NCI-H2029 (cell line): ENCODE results near the gene PEX14.

Source experiments
- DNase-seq: peaks from one replicate; lab custom pipeline; 2025; lab: John Stamatoyannopoulos, UW

PEX14 gene

DNA sequence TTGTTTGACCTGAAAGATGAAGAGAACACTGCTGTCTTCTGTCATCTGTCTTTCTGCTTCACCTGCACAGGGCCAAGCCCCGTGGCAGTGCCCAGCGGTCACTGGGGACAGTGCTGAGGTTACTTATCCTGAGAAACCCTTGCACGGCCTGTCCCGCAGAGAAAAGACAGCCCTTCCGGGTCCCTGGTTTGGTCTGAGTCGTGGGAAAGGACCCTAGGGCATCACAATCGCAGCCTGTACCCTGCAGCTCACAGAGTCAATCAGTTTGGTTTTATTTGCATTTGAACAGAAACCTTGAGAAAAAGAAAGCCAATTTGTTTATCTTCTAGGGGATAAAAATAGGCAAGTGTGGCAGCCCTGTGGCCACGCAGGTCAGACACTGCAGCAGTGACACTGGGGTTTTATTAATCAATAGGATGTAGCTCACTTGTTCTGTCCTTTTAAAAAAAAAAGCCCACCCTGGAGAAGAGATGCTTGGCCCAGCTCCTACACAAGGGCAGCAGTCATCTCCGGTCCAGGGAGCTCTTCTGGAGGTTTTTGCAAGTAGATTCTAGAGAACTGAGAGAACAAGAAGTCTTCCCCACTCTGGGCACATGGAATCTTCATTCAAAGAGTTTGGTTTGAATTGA, 120.0 kb downstream of the PEX14 start:
- DNase-seq = no peak

DNA sequence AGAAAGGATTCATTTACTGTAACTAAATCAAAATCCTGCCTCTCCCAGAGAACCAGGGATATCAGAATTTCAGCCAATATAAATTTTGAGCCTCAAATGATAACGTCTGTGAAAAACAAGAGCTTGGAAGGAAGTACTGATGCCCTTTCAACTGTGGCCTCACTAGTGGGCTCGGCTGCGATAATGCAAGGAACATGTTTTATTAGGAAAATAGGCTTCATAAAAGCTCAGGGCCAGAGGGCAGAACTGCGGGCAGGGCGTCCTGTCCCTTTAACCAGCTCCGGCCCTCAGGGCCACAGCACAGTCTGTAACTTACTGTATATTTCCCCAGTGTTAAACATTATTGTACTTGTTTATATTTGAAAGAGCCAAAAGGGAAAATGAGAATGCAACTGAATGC, 122.0 kb downstream of the PEX14 start:
- no peak for DNase-seq

DNA sequence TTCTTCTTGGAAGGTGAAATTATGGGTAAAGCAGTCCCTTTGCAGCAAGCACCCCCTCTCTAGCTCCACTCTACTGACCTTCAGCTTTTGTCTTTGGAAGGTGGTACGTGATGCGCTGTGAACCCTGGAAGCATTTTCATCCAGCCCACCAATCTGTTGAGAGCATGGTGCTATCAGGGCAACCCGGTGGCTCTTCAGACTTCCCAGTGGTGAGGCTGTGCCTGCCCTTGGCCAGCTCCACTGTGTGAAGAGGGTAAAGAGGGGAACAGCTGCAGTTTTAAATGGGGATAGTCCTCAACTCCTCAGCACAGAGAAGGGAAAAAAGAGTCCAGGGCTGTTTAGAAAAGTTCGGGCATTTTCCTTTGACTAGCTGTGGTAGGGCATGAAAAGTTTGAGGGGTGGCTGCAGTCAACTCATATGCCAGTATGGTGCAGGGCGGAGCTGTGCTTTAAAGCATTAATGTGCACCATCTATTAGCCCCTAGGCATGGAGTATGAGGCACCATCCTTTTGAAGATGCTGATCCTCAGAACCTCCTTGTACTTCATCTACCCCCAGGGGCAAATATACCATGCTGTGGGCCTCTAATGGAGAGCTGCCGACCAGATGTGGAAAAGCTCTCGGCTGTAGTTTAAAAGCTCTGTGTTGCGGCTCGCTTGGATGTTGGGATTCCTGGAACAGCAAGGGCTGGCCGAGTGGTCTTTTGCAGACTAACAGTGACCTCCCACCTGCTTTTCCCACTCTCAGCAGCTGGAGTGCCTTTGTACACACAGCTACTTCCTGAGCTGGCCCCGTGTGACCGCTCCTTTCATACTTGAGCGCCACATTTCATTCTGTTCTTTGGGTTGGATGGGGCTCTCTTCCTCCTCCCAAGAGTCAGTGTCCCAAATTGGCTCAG, 123.0 kb downstream of the PEX14 start:
- DNase-seq = peak; percentile 65

DNA sequence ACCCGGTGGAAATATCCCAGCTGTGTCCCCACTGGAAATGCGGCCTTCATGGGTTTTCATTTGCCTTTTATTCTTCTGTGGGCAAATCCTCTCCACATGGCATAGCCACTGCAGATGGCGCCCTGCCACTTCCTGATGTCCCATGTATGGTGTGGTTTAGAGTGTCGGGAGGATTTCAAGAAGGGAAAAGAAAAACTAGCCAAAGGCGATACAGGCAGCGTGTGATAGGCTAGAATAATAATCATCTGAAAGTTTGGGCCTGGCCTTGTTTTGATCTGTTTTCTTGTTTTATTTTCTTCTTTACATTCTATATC, 123.6 kb downstream of the PEX14 start:
- peak; percentile 65 for DNase-seq

DNA sequence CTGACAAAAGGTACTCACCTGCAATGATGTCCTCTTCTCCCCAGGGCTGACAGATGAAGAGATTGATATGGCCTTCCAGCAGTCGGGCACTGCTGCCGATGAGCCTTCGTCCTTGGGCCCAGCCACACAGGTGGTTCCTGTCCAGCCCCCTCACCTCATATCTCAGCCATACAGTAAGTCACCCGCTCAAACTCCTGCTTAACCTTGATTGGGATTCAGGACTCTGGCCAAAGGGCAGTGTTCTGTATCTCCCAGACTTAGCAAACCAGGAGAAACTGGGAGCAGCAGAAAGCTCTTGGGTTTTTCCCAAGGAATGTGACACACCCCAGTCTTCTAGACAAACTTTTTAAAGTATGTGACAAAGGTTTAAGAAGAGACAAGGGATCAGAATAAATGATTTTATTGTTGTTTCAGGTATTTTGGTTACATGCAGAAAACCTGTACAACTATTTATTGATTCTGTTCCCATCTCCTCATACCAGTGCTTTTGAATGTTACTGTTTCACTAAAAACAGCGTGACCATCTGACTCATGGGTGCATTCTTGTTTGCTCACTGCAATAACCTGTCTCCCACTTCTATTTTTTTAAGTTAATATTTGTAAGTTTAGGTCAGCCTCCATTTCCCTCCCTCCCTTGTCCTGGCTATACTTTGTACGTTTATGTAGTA, 124.6 kb downstream of the PEX14 start:
- DNase-seq = no peak

DNA sequence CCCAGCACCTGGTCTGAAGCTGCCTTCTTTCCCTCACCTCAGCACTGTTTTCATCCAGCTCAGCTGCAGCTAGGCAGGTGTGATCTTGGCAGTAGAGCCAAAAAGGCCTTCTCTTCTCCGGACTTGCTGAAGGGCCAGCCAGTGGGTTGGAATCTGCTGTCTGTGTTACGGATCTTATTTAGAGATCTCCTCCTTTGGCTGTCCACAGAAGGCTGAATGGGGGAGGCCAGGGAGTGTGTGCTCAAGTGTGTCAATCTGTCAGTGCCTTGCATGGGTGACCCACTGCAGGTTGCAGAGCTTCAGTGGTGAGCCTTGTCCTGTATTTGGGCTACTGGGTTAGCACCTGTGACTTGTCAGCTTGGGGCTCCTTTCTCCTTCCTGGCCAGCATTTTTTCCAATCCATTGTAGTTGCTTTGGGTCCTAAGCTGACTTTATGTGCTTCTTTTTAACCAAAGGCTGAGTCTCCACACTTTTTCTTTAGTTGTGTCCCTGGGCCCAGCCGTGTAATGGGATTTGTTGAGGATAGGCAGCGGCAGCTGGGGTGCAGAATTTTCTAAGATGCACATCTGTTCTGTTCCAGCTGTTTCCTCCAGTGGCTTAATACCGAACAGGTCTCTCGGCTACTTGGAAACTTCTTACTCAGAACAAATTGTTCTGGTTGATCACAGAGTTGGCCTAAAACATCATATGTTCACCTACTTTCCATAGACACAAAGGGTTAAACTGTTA, 126.8 kb downstream of the PEX14 start:
- no peak for DNase-seq

DNA sequence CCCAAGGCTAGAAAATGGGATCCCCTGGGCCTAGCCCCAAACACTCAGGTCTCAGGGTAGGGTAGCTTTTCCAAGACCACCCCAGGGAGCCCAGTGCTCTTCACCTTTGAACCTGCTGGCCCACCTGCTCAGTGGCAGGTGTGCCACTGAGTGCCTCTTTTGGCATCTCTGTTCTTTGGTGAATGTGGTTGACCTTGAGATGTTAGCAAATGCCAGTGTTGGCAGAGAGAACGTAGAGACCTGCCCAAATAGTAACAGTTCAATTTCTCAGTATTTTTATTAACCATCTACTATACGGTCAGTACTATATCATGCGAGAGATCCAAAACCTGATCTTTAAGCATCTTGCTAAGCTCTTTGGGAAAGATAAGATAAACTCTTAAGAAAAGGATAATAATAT, 128.2 kb downstream of the PEX14 start:
- DNase-seq = no peak

DNA sequence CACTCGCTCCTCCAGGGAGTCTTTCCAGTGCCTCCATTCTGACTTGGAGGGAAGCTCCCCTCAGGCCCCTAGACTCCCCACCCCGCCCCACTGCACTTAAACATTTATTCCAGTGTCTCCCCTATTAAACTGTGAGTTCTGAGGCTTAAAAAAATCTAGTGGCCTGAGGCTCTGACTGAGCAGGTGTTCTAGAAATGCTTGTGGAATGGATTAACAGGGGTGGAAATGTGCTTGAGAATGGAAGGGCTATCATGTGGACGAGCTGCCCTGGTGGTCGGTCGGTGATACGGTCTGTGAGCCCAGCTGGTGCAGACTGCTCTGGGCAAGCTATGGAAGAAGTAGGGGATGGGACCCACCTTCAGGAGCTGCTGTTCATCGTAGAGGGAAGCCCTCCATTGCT, 130.2 kb downstream of the PEX14 start:
- no peak for DNase-seq

DNA sequence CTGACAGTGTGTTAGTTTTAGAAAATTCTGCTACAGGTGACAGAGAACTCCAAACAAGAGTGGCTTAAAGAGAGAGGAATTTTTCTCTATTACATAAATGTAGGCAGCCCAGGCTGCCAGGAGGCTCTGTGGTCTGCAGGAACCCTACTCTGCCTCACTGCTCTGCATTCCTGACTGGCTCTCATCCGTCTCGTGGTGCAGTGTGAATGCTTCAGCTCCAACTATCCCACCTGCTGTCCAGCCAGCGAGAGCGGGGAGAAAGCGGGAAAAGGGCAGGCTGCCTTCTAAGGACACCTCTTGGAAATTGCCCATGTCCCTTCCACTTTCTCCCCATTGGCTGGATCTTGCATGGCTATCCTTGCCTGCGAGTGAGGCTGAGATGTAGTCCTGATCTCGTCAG, 131.3 kb downstream of the PEX14 start:
- no peak for DNase-seq

DNA sequence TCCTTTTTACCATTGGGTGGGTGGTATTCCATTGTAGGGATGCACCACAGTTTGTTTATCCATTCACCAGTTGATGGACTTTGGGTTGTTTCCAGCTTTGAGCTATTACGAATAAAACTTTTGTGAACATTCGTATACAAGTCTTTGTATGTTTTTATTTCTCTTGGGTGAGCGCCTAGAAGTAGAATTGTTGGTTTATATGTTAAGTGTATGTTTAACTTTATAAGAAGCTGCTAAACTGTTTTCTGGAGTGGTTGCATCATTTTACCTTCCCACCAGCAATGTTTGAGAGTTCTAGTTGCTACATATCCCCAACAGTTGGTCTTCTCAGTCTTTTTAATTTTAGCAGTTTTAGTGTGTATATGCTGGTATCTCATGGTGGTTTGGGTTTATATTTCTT, 132.5 kb downstream of the PEX14 start:
- no peak for DNase-seq

DNA sequence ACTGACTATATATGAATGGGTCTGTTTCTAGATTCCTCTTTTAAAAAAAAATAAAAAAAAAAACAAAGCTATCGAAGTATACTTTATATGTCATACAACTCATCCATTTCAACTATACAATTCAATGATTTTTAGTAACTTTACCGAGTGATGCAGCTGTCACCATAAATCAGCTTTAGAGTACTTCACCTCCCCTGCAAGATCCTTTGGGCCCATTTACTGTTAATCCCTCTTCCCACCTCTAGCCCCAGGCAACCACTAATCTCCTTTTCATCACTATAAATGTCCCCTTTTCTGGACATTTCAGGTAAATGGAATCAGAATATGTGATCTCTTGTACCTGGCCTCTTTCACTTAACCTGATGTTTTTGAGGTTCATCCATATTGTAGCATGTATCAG, 133.9 kb downstream of the PEX14 start:
- no peak for DNase-seq

DNA sequence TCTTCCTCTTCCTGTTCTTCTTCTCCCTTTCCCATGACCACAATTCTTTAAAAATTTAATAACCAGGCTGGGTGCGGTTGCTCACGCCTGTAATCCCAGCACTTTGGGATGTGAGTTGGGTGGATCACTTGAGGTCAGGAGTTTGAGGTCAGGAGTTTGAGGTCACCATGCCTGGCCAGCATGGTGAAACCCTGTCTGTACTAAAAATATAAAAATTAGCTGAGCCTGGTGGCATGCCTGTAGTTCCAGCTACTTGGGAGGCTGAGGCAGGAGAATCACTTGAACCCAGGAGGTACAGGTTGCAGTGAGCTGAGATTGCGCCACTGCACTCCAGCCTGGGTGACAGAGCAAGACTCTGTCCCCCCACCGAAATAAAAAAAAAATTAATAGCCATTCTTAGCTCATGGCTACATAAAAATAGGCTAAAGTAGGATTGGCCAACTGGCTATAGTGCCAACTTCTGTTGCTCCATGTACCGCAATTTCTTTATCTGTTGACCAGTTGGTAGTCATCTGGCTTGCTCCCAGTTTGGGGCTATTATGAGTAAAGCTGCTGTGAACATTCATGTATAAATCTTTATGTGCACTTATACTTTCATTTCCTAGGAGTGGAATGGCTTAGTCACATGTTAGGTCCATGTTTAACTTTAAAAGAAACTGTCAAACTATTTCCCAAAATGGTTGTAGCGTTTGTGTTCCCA, 136.3 kb downstream of the PEX14 start:
- no peak for DNase-seq

DNA sequence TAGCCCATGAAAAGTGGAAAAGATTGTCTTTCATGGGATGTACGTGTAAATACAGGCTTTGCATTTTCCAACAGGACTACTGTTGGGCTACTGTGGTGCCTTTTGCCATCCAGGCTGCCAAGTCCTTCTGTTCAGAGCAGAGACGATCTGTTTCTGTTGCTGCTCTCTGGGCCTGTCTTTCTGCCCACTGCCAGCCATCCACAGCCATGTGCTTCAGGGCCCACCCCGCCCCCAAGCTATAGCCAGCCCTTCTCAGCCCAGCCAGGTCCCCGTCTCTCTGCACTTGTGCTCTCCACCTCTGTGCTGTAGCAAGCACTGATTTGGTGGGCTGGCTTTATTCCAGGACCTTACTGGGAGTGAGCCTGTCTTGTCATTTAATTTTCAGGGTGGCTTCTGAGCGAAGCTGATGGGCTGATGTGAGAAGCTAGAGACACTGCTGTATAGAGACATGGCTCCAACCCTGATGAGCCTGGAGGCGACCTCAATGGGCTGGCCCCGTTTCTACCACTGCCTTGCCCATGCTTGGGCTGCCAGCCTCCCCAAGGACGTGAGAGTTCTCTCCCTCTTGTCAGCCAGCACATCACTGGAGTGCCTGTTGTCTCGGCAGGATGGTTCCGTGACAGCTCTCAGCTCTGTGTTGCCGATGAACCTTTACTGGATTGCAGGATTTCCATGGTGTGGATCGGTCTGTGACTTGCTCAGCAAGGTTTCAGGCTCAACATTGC, 137.8 kb downstream of the PEX14 start:
- DNase-seq = no peak

DNA sequence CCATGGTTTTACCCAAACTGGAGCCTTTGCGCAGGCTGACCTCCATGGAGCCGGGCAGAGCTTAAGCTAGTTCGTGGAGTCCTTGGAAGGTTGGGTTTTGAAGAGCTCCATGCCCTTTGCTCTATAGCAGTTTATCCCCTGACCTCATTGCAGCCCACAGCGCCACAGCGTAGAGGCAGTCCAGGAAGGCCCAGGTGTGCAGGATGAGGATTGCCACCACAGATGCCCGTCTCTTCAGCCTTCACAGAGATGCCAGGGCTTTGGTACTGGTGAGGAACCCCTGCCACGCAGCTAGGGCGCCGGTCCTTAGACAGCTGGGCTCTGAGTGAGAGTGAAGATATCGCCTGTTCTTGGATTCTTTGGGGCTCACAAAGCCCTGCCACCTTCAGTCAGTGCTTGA, 138.6 kb downstream of the PEX14 start:
- DNase-seq = no peak

DNA sequence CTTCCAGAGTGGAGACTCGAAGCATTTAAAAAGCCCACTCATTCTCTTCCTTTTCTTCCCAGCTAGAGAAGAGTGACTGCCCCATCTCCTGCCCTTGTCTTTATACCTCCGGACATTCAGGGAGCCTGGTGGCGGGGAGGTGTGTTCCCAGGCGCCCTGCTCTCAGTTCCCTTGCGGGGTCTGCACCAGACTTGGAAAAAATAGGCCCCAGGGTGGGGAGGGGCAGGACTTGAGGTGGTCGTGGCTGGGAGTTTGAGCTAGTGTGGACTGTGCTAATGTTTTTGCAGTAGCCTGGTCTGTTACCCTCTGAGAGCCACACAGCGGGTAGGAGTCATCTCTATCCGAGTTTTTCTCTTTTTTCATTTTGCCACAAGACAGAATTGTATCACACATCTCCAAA, 139.1 kb downstream of the PEX14 start:
- DNase-seq = no peak

DNA sequence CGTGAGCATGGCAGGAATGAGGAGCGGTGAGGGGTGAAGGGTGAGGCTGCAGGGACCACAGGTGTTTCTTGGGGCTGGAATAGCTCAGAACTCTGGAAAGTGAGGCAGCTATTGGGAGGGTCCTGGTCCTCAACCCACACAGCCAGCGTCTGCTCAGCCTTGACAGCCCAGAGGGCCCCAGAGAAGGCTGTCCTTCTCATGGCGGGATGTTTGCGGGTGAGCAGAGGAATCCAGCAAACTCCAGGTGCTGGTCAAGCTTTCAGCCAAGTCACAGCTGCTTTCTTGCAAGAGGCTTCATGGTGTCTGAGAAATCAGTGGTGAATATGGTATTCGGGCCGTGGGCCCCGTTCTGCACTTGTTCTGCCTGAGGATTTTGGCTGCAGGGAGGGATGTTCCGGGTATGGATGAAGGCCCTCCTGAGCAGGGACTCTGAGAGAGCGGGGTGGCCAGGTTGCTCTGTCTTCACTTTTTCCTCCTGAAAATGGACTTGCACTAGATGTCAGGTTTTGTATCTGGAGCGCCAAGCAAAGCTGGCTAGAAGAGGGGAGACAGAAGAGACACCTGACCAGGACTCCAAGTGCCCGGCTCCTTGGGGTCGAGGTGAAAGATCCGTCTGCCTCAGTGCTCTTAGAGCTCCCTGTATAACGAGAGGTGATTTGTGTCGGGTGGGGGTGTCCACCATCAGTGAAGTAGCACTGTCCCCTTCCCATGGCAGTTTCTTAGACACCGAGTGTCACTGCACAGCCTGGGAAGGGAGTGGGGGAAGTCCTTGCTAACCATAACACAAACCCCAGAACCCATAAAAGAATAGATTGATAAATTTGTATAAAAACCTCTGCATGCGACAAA, 139.9 kb downstream of the PEX14 start:
- no peak for DNase-seq

DNA sequence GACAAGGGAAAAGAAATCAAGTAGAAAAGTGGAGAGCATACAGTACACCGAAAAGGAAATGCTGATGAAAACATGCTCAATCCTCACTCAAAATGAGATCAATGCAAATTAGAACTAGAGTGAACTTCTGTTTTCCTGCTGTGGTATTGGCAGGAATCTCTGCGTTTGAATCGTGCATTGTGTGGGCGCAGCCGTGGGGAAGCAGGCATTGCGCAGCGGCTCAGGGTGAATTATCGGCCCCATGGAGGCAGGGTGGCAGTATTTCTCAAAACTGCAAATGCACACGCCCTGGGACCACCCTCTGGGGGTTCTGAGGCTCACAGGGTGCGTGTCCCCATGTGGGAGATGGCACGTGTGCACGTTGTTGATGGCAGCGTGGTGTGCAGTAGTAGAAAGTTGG, 140.6 kb downstream of the PEX14 start:
- no peak for DNase-seq

DNA sequence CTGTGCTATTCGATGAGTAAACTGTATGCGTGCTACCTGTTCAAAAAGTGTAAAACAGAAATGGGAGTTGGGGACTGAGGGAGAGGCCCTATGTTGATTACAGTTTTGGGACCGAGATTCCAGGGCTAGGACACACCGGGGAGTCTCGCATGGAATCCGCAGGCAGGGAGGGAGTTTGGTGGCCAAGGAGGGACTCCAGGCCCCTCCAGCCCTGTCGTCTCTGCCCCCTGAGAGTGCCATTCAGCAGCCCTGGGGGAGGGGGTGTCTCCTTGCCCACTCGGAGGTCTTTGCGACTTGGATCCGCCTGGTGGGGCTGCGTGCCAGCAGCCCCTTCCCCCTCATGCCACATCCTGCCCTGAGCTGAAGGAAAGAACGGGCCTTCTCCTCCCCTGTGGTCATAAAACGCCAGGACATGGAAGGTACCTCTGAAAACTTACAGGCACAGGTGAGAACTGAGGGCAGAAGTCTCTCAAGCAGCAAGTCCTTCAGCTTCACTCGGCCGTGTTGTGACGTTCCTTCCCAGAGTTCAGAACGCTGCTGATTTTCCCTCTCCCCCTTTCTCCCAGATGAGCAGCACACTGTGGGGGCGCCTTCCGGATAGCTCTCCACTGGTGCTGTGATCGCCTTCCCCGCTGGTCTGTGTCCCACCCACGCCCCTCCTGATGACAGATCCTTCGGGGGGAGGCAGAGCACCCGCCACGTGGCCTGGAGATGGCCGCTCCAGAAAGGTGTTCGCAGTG, 141.4 kb downstream of the PEX14 start:
- DNase-seq = no peak

DNA sequence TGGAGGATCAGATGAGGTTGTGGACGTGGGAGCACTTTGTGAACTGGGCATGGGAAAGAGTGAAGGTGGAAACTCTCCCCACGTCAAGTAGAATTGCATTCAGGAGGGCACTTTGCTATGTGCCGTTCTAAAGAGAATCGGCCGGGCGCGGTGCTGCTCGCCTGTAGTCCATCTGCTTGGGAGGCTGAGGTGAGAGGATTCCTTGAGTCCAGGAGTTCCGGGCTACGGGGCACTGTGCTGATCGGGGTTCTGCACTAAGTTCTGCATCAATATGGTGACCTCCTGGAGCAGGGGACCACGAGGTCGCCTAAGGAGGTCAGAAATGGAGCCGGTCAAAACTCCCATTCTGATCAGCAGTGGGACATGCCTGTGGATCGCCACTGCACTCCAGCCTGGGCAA, 141.9 kb downstream of the PEX14 start:
- no peak for DNase-seq

DNA sequence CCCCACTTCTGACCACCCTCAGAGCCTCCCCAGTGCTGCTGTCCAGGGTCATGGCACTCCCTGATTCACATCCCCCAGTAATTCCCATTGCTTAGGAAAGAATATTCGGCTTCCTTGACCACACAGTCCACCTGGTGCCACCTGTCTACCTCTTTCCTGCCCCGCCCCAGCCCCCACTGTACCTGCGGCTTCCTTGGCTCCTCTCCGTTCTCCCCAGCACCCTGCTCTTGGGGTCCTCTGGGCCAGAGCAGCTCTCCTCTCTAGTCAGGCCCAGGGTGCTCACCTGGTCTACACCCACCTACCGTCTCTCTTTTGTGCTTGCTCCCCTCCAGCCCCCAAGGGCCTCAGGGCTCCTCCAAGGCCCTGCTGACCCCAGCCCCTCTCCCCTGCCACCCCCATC, 142.6 kb downstream of the PEX14 start:
- DNase-seq = no peak
